ENCODE data around the gene TNFRSF8.

DNA sequence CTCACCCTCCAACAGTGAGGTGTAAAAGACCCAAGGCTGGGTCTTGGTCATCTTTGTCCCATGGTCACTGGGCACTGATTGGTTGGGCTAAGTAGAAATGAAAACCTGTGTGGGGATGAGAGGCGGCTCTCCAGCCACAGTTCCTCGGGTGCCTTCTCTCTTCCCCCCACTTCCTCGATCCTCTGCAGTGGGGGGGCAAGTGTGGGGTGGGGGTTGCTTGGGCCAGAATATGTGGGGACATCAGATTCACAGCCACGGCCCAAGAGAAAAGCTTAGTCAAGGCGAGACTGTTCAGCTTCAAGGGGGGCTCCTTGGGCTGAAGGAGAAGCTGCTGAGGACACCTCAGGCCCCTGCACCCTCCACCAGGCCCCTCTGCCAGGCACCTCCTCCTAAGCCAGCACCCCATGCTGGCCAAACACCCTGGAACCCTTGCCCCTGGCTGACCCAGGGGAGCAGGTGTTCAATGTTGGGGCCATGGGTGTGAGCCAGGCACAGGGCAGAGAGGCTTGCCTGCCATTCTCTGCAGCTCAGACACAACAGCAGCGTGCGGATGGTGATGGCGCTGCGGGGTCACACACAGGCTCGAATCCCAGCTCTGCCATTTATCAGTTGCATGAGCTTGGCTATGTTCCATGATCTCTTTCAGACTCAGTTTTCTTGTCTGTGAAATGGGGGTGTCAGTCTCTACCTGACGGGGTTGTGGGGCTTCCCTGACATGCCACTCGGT is 82.7 kb downstream of the TNFRSF8 start:
- TF ChIP-seq, protein P1, sequence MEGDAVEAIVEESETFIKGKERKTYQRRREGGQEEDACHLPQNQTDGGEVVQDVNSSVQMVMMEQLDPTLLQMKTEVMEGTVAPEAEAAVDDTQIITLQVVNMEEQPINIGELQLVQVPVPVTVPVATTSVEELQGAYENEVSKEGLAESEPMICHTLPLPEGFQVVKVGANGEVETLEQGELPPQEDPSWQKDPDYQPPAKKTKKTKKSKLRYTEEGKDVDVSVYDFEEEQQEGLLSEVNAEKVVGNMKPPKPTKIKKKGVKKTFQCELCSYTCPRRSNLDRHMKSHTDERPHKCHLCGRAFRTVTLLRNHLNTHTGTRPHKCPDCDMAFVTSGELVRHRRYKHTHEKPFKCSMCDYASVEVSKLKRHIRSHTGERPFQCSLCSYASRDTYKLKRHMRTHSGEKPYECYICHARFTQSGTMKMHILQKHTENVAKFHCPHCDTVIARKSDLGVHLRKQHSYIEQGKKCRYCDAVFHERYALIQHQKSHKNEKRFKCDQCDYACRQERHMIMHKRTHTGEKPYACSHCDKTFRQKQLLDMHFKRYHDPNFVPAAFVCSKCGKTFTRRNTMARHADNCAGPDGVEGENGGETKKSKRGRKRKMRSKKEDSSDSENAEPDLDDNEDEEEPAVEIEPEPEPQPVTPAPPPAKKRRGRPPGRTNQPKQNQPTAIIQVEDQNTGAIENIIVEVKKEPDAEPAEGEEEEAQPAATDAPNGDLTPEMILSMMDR (conservative IDR thresholded peaks at IDR 0.05; ENCODE audit: low read depth, low read length): no peak
- no peak for TF ChIP-seq EZH2 (IDR thresholded peaks at IDR 0.05; ENCODE audit: borderline replicate concordance, low read depth, low read length, poor library complexity, severe bottlenecking)
